WTC11 (cell line): Measurements from ENCODE around the gene RPP40. TPM values are rescaled to one million over a fixed set of nuclear protein-coding genes. Genes with fewer than 3 reads are reported as not detected.

ENCODE experiments used
- ATAC-seq: fragments of 200-7000 bp; cut with Tn5 transposase; 2 replicates; pipeline ENCODE4 v1.10.0; 2021; ENCODE audit warnings: mild to moderate bottlenecking, moderate library complexity
- CTCF ChIA-PET: fragments of 300-600 bp; sonication (Branson Sonifier 250); formaldehyde crosslinking; loops from one replicate; lab custom pipeline; 2021; ENCODE audit warnings: antibody characterized with exemption; lab: Charles Lee
- POLR2A ChIA-PET: fragments of 350-600 bp; sonication (Branson Sonifier 250); formaldehyde crosslinking; loops from one replicate; lab custom pipeline; 2021; ENCODE audit warnings: antibody characterized with exemption; lab: Charles Lee
- DNase-seq: peaks from one replicate; pipeline ENCODE4 v3.0.0; 2021; ENCODE audit warnings: low spot score
- H3K27ac Mint-ChIP-seq: 2 replicates; pipeline ENCODE4 v1.8.0; 2021; ENCODE audit warnings: mixed read lengths
- H3K27me3 Mint-ChIP-seq: 2 replicates; pipeline ENCODE4 v1.8.0; 2021; ENCODE audit warnings: low read depth, mild to moderate bottlenecking, moderate library complexity, mixed read lengths
- H3K36me3 Mint-ChIP-seq: 2 replicates; pipeline ENCODE4 v1.8.0; 2021; ENCODE audit warnings: mixed read lengths
- H3K4me1 Mint-ChIP-seq: 2 replicates; pipeline ENCODE4 v1.8.0; 2022; ENCODE audit warnings: mixed read lengths
- H3K4me3 Mint-ChIP-seq: 2 replicates; pipeline ENCODE4 v1.8.0; 2021; ENCODE audit warnings: mild to moderate bottlenecking, moderate library complexity, mixed read lengths
- H3K9me3 Mint-ChIP-seq: 2 replicates; pipeline ENCODE4 v1.8.0; 2021; ENCODE audit warnings: mixed read lengths
- ATF6 ChIP-seq: sonication (generic); formaldehyde crosslinking; IDR thresholded peaks from 2 replicates; pipeline ENCODE4 v1.8.1; 2023; ENCODE audit warnings: mild to moderate bottlenecking, missing genetic modification reagents
- IRF2 ChIP-seq: sonication (generic); formaldehyde crosslinking; IDR thresholded peaks from 2 replicates; pipeline ENCODE4 v1.8.0; 2022; ENCODE audit warnings: low read depth, missing genetic modification reagents, borderline replicate concordance
- MXD4 ChIP-seq: fragments of 250-450 bp; sonication (Bioruptor Pico); IDR thresholded peaks from 2 replicates; pipeline ENCODE4 v1.8.0; 2021; ENCODE audit warnings: mild to moderate bottlenecking, moderate library complexity, borderline replicate concordance
- RELA ChIP-seq: sonication (generic); formaldehyde crosslinking; IDR thresholded peaks from 2 replicates; pipeline ENCODE4 v1.8.1; 2022; ENCODE audit warnings: missing genetic modification reagents, mild to moderate bottlenecking, borderline replicate concordance
- SMAD3 ChIP-seq: sonication (generic); formaldehyde crosslinking; IDR thresholded peaks from 2 replicates; pipeline ENCODE4 v1.8.0; 2022; ENCODE audit warnings: missing genetic modification reagents, mild to moderate bottlenecking, borderline replicate concordance
- SOX15 ChIP-seq: fragments of 250-450 bp; sonication (Bioruptor Pico); IDR thresholded peaks from 2 replicates; pipeline ENCODE4 v1.9.0; 2021; ENCODE audit warnings: mild to moderate bottlenecking
- TCF7 ChIP-seq: sonication (generic); formaldehyde crosslinking; IDR thresholded peaks from 2 replicates; pipeline ENCODE4 v1.8.0; 2022; ENCODE audit warnings: mild to moderate bottlenecking, low read depth, missing genetic modification reagents, moderate library complexity
- TEAD1 ChIP-seq: sonication (generic); formaldehyde crosslinking; IDR thresholded peaks from 2 replicates; pipeline ENCODE4 v1.8.0; 2022; ENCODE audit warnings: mild to moderate bottlenecking, missing genetic modification reagents
- ZNF121 ChIP-seq: sonication (generic); formaldehyde crosslinking; IDR thresholded peaks from 2 replicates; pipeline ENCODE4 v1.8.0; 2023; ENCODE audit warnings: missing genetic modification reagents
- total RNA-seq: library from RNA; stranded (reverse); gene quantifications from 3 replicates; pipeline ENCODE4 v1.2.3, GENCODE V29; 2021
- TF ChIP-seq, protein P1 (sequence below): sonication (generic); formaldehyde crosslinking; IDR thresholded peaks from 2 replicates; pipeline ENCODE4 v1.8.0; 2022; ENCODE audit warnings: mild to moderate bottlenecking, missing genetic modification reagents
- TF ChIP-seq, protein P2 (sequence below): sonication (generic); formaldehyde crosslinking; IDR thresholded peaks from 2 replicates; pipeline ENCODE4 v1.8.0; 2023; ENCODE audit warnings: missing genetic modification reagents, mild to moderate bottlenecking, borderline replicate concordance
- TF ChIP-seq, protein P3 (sequence below): sonication (generic); formaldehyde crosslinking; IDR thresholded peaks from 2 replicates; pipeline ENCODE4 v1.8.1; 2023; ENCODE audit warnings: mild to moderate bottlenecking, missing genetic modification reagents, borderline replicate concordance
- TF ChIP-seq, protein P4 (sequence below): fragments of 250-450 bp; sonication (Bioruptor Pico); IDR thresholded peaks from 2 replicates; pipeline ENCODE4 v1.9.0; 2021; ENCODE audit warnings: moderate library complexity, mild to moderate bottlenecking, inconsistent platforms, borderline replicate concordance
- TF ChIP-seq, protein P5 (sequence below): sonication (generic); formaldehyde crosslinking; IDR thresholded peaks from 2 replicates; pipeline ENCODE4 v1.8.1; 2023; ENCODE audit warnings: mild to moderate bottlenecking, moderate library complexity, missing genetic modification reagents
- TF ChIP-seq, protein P6 (sequence below): sonication (generic); formaldehyde crosslinking; IDR thresholded peaks from 2 replicates; pipeline ENCODE4 v1.8.0; 2022; ENCODE audit warnings: mild to moderate bottlenecking, missing genetic modification reagents

Gene RPP40
- total RNA-seq, 1 experiment from 2014 or later = 12.2 TPM

- Mint-ChIP-seq H3K9me3 (peaks cover 12% of the 10 kb centered on the region), H3K4me1 (peaks cover 5% of the 10 kb centered on the region), H3K36me3 (peaks cover 3% of the 10 kb centered on the region; the same call in 1 of the 2 replicates), H3K4me3 (no peak overlapping the region), H3K27me3 (peaks cover 3% of the 10 kb centered on the region; the same call in 1 of the 2 replicates), H3K27ac (no peak overlapping the region)
- ChIA-PET CTCF (no interaction called here), POLR2A (no interaction called here)
- no peak for ATAC-seq
- TF ChIP-seq, protein P1, sequence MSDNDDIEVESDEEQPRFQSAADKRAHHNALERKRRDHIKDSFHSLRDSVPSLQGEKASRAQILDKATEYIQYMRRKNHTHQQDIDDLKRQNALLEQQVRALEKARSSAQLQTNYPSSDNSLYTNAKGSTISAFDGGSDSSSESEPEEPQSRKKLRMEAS = no peak
- TF ChIP-seq TEAD1 (no peak), SMAD3 (CRISPR knock-in tag) (no peak), ZNF121 (CRISPR knock-in tag) (no peak), MXD4 (CRISPR knock-in tag) (no peak), RELA (no peak), TCF7 (CRISPR knock-in tag) (no peak), SOX15 (no peak), ATF6 (CRISPR knock-in tag) (no peak), IRF2 (CRISPR knock-in tag) (no peak)
- TF ChIP-seq, protein P2, sequence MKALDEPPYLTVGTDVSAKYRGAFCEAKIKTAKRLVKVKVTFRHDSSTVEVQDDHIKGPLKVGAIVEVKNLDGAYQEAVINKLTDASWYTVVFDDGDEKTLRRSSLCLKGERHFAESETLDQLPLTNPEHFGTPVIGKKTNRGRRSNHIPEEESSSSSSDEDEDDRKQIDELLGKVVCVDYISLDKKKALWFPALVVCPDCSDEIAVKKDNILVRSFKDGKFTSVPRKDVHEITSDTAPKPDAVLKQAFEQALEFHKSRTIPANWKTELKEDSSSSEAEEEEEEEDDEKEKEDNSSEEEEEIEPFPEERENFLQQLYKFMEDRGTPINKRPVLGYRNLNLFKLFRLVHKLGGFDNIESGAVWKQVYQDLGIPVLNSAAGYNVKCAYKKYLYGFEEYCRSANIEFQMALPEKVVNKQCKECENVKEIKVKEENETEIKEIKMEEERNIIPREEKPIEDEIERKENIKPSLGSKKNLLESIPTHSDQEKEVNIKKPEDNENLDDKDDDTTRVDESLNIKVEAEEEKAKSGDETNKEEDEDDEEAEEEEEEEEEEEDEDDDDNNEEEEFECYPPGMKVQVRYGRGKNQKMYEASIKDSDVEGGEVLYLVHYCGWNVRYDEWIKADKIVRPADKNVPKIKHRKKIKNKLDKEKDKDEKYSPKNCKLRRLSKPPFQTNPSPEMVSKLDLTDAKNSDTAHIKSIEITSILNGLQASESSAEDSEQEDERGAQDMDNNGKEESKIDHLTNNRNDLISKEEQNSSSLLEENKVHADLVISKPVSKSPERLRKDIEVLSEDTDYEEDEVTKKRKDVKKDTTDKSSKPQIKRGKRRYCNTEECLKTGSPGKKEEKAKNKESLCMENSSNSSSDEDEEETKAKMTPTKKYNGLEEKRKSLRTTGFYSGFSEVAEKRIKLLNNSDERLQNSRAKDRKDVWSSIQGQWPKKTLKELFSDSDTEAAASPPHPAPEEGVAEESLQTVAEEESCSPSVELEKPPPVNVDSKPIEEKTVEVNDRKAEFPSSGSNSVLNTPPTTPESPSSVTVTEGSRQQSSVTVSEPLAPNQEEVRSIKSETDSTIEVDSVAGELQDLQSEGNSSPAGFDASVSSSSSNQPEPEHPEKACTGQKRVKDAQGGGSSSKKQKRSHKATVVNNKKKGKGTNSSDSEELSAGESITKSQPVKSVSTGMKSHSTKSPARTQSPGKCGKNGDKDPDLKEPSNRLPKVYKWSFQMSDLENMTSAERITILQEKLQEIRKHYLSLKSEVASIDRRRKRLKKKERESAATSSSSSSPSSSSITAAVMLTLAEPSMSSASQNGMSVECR (CRISPR knock-in tag) = no peak
- TF ChIP-seq, protein P3, sequence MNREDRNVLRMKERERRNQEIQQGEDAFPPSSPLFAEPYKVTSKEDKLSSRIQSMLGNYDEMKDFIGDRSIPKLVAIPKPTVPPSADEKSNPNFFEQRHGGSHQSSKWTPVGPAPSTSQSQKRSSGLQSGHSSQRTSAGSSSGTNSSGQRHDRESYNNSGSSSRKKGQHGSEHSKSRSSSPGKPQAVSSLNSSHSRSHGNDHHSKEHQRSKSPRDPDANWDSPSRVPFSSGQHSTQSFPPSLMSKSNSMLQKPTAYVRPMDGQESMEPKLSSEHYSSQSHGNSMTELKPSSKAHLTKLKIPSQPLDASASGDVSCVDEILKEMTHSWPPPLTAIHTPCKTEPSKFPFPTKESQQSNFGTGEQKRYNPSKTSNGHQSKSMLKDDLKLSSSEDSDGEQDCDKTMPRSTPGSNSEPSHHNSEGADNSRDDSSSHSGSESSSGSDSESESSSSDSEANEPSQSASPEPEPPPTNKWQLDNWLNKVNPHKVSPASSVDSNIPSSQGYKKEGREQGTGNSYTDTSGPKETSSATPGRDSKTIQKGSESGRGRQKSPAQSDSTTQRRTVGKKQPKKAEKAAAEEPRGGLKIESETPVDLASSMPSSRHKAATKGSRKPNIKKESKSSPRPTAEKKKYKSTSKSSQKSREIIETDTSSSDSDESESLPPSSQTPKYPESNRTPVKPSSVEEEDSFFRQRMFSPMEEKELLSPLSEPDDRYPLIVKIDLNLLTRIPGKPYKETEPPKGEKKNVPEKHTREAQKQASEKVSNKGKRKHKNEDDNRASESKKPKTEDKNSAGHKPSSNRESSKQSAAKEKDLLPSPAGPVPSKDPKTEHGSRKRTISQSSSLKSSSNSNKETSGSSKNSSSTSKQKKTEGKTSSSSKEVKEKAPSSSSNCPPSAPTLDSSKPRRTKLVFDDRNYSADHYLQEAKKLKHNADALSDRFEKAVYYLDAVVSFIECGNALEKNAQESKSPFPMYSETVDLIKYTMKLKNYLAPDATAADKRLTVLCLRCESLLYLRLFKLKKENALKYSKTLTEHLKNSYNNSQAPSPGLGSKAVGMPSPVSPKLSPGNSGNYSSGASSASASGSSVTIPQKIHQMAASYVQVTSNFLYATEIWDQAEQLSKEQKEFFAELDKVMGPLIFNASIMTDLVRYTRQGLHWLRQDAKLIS (CRISPR knock-in tag) = no peak
- TF ChIP-seq, protein P4, sequence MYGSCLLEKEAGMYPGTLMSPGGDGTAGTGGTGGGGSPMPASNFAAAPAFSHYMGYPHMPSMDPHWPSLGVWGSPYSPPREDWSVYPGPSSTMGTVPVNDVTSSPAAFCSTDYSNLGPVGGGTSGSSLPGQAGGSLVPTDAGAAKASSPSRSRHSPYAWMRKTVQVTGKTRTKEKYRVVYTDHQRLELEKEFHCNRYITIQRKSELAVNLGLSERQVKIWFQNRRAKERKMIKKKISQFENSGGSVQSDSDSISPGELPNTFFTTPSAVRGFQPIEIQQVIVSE (CRISPR knock-in tag) = no peak
- TF ChIP-seq, protein P5, sequence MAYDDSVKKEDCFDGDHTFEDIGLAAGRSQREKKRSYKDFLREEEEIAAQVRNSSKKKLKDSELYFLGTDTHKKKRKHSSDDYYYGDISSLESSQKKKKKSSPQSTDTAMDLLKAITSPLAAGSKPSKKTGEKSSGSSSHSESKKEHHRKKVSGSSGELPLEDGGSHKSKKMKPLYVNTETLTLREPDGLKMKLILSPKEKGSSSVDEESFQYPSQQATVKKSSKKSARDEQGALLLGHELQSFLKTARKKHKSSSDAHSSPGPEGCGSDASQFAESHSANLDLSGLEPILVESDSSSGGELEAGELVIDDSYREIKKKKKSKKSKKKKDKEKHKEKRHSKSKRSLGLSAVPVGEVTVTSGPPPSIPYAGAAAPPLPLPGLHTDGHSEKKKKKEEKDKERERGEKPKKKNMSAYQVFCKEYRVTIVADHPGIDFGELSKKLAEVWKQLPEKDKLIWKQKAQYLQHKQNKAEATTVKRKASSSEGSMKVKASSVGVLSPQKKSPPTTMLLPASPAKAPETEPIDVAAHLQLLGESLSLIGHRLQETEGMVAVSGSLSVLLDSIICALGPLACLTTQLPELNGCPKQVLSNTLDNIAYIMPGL (CRISPR knock-in tag) = no peak
- TF ChIP-seq, protein P6, sequence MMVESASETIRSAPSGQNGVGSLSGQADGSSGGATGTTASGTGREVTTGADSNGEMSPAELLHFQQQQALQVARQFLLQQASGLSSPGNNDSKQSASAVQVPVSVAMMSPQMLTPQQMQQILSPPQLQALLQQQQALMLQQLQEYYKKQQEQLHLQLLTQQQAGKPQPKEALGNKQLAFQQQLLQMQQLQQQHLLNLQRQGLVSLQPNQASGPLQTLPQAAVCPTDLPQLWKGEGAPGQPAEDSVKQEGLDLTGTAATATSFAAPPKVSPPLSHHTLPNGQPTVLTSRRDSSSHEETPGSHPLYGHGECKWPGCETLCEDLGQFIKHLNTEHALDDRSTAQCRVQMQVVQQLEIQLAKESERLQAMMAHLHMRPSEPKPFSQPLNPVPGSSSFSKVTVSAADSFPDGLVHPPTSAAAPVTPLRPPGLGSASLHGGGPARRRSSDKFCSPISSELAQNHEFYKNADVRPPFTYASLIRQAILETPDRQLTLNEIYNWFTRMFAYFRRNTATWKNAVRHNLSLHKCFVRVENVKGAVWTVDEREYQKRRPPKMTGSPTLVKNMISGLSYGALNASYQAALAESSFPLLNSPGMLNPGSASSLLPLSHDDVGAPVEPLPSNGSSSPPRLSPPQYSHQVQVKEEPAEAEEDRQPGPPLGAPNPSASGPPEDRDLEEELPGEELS (CRISPR knock-in tag) = no peak
- no peak for DNase-seq
Measured at GRCh38 chr6:5012519-5012918, 8.7 kb upstream of the RPP40 start.
